GM18909 (cell line): Measurements from ENCODE around the gene AGAP1.

Source experiments
- ATAC-seq: cut with Tn5 transposase; IDR thresholded peaks from one replicate; pipeline ENCODE4 v1.9.1; 2021; ENCODE audit warnings: mild to moderate bottlenecking; ENCODE audit not compliant: unreplicated experiment, poor library complexity

Gene AGAP1

GRCh38 chr2:235770909-235771820 is 277.3 kb downstream of the AGAP1 start:
- ATAC-seq = no peak

GRCh38 chr2:235773188-235773928 is 279.5 kb downstream of the AGAP1 start:
- ATAC-seq = no peak

GRCh38 chr2:235774153-235774870 is 280.5 kb downstream of the AGAP1 start:
- no peak for ATAC-seq

DNA sequence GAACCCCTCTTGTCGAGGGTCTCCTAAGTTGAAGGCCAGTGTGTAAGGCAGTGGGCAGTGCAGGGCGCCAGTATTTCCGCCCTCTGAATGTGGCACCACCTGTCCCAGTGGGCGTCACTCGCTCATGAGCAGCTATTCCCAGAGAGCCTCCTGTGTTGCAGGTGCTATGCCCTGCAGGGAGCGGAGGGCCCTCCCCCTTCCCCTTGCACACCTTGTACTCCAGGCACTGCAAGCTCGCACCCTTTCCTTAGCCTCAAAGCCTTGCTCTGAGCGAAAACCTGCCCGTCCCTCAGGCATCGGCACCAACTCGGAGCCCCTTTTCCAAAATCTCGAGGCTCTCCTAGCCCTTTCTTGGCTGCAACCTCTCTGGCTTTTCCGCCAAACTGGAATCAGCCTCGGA is 282.7 kb downstream of the AGAP1 start:
- no peak for ATAC-seq

DNA sequence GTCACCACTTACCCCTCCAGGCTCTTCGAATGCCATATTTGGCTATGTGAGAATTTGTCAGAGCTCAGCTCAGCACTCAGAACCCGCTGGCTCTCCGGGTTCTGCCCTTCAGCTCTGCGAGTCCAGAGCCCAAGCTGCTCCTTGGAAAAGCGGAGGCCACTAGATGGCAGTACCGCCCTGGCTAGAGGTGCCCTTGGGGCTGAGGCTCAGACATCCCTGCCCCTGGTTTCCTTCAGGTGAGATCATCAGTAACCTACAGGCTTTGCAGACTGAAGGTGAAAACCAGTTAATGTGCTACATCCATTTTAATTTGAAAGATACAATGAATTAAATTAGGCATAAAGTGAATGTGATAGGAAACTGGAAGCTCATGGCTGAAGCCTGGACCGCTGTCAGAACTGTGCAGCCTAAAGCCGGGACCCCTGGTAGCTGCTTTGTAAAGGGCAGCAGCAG is 285.6 kb downstream of the AGAP1 start:
- no peak for ATAC-seq

- no peak for ATAC-seq
Measured at GRCh38 chr2:235780401-235780800, 286.6 kb downstream of the AGAP1 start.

DNA sequence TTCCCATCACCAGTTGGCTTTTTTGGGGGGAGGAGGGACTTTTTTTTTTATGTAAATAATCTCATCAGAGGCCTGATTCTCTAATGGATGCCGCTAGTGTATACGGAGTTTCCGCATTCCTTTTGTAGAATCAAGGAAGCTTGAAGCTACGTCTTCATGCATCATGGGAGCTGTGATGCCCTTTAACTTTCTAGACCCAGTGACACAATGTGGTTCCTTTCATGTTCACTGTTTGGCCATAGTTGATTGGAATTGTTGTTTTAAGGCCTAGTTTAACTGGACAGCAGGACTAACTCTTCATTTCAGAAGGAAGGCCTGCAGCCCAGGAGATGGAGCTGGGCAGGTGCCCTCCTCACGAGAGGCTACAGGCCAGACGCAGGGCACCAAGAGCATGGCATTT is 287.9 kb downstream of the AGAP1 start:
- ATAC-seq = no peak

GRCh38 chr2:235784788-235785187 is 290.9 kb downstream of the AGAP1 start:
- no peak for ATAC-seq

DNA sequence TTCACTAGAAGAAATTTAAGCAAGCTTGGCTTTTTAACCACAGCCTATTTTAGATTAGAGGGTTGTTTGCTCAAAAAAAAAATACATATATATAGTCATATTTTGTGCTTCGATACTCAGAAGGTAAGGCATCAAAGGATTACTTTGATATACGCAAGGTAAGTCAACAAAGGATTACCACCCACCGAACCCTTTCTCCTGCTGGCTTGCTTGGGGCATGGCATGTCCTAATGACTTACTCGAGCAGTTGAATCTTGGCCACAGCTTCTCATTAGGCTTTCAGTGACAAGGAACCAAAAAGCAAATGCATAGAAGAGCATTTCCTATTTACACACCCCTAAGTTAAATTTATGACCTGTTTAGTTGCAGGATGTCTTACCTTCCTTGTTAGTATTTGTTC is 295.7 kb downstream of the AGAP1 start:
- no peak for ATAC-seq

- no peak for ATAC-seq
Measured at GRCh38 chr2:235793163-235793752, 299.4 kb downstream of the AGAP1 start.

DNA sequence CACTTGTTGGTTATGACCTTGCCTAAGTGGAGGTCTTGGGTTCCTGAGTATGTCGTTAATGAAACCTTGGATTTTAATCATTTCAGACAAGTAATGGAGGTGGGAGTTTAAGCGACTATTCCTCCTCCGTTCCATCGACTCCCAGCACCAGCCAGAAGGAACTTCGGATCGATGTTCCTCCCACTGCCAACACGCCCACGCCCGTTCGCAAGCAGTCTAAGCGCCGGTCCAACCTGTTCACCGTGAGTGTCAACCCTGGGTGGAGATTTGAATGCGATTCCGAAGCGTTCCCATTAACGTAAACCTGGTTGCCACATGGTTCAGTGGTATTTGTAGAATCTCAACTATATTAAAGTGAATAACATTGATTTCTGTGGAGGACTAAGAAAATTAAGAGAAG is 305.4 kb downstream of the AGAP1 start:
- no peak for ATAC-seq

DNA sequence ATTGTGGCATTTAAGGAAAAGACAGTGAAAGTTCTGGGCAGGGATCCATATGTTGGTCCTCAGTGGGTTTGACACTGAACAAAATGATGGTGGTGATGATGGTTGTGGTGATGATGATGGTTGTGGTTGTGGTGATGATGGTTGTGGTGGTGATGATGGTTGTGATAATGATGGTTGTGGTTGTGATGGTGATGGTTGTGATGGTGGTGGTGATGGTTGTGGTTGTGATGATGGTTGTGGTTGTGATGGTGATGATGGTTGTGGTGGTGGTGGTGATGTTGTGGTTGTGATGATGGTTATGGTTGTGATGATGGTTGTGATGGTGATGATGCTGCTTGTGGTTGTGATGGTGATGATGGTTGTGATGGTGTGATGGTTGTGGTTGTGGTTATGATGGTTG is 308.7 kb downstream of the AGAP1 start:
- no peak for ATAC-seq

DNA sequence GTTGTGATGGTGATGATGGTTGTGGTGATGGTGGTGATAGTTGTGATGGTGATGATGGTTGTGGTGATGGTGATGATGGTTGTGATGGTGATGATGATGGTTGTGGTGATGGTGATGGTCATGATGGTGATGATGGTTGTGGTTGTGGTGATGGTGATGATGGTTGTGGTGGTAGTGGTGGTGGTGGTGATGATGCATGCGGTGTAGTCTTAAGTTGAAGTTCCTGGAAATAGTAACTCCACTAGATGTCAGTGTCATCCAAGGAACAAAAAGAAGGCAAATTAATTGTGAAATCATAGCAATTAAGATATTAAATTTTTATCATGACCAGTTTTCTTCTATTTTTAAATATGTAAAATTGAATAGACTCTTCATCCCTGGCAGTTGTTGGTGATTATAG is 309.2 kb downstream of the AGAP1 start:
- no peak for ATAC-seq

GRCh38 chr2:235804676-235805075 is 310.8 kb downstream of the AGAP1 start:
- no peak for ATAC-seq

GRCh38 chr2:235806986-235807750 is 313.3 kb downstream of the AGAP1 start:
- no peak for ATAC-seq

DNA sequence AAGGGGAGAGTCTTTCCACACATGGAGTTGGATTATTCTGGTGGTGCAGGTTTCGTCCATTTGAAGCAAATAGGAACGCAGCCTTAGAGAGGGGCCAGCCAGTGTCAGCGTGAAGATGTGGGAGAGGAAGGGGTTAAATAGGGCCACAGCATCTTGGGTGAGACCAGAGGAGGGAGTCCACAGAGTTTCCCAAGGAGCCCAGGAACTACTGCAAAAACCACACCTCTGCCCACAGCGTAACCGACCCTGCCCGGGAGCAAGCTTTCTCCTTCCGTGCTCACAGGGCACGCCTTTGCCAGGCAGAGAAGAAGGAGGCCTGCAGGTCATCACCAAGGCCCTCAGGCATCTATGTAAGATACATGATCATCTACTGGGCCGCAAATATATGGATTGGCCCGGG is 314.5 kb downstream of the AGAP1 start:
- ATAC-seq = no peak

GRCh38 chr2:235810252-235810651 is 316.4 kb downstream of the AGAP1 start:
- no peak for ATAC-seq

- ATAC-seq = no peak
Measured at GRCh38 chr2:235810846-235811245, 317.0 kb downstream of the AGAP1 start.

DNA sequence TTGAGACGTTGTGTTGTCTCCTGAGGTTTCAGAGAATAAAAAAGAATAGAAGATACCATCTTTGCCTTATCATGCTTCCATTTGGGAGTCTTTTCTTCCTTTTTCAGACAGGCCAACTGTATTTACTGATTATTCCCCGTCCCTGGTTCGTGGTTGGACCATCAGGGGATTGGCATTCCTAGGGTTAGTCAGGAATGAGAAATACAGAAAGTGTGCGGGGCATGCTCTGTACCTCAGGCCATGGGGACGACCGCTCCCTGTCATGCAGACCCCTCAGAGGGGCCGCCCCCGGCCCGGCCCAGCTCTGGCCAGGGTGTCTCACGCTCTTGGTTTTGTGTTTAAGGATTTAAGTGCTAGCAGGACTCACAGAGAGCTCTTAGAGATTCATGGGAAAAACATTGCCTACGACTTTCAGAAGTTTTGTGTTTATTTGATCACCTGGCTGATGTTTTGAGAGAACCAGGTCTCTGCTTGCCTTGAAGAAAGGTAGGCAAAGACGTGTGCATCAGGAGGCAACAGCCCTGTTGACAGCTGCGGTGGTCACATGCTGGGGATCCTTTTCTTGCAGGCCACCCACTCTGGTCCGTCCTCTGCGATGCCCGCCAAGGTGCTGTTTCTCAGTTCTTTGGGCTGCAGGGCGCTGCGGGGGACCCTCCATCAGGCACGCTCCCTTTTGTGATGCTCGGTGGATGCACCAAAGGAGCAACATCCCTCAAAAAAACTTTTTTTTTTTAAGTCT is 317.8 kb downstream of the AGAP1 start:
- ATAC-seq = no peak
